Ammon's horn (tissue), 1 donor: Measurements from ENCODE around the gene RPS6KA2.
A peak's percentile ranks its signal among the peaks of the same experiment; 100 is the strongest.
"Not testable (repeated sequence)": the region's sequence is repeated elsewhere in the genome, so short reads cannot be mapped to it uniquely, and the experiment has no call there.

Source experiments
- DNase-seq: peaks from one replicate; pipeline ENCODE4 v3.0.0-alpha.2; 2016; ENCODE audit warnings: low spot score

The RPS6KA2 gene

DNA sequence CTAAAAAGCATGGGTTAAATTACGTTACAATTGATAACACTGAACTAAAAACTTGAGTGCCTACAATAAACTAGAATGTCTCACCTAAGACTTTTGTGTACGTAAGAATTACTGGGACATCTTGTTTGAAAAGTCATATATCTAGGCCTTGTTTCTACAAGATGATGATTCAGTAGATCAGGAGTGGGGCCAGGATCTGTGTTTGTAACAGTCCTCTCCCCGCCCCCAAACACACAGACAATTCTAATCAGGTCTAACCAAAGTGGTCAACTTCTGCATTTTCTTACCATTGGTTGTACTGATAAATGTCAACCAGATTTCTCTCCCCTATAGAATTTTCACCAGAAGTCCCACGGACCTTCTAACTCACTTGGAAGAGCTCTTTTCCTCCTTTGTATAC lies 97.5 kb downstream of the RPS6KA2 start:
- DNase-seq: no peak

DNA sequence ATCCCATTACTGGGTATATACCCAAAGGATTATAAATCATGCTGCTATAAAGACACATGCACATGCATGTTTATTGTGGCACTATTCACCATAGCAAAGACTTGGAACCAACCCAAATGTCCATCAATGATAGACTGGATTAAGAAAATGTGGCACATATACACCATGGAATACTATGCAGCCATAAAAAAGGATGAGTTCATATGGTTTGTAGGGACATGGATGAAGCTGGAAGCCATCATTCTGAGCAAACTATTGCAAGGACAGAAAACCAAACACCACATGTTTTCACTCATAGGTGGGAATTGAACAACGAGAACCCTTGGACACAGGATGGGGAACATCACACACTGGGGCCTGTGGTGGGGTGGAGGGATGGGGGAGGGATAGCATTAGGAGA lies 98.0 kb downstream of the RPS6KA2 start:
- DNase-seq: not testable (repeated sequence)

DNA sequence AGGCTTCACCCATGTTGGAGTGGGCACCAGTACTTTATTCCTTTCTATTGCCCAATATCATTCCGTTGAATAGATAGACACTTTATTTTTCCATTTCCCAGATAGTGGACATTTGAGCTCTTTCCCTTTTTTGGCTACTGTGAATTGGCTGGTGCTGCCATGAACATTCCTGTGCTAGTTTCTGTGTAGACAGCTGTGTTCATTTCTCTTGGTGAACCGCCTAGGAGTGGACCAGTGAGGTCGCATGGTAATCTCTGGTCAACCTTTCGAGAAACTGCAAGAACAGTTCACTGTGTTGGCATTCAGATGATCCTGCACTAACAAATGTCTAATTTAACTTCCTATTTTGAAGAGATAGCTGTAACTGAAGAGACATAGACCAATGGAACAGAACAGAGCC lies 99.2 kb downstream of the RPS6KA2 start:
- DNase-seq: no peak

DNA sequence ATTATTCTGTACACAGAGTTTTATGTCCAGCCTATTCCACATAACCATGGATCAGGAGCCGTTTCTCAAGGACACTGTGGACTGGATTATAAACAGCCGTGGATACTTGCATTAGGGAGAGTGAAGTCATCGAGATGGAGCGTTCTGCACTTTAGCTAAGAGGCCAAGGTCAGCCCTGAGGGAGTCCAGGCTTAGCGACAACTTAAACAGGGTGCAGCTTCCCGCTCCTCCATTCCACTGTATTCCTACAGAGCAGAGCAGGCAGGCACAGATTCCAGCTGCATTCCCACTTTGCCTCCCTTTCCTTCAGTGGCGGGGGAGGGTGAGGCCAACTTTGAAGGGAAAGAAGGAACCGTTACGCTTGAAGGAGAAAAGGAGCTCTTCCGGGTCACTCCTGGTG lies 100.1 kb downstream of the RPS6KA2 start:
- no peak for DNase-seq

DNA sequence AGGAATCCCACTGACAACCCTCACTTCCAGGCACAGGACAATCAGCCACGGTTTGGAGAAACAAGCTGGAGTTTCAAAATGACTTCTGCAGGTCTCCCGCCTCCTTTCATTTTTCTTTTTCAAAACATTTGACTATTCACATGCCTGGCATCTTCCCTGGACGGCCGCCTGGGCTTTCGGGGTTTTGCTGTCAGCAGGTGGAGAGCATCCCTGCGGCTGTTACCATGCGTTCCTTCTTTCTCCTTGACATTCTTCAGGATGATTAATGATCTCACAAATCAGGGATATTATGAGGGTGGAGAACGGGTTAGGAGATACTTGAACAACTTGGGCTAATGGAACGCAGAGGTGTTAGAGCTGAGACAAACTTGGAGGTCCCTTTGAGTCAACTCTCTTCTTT lies 101.5 kb downstream of the RPS6KA2 start:
- DNase-seq: no peak

DNA sequence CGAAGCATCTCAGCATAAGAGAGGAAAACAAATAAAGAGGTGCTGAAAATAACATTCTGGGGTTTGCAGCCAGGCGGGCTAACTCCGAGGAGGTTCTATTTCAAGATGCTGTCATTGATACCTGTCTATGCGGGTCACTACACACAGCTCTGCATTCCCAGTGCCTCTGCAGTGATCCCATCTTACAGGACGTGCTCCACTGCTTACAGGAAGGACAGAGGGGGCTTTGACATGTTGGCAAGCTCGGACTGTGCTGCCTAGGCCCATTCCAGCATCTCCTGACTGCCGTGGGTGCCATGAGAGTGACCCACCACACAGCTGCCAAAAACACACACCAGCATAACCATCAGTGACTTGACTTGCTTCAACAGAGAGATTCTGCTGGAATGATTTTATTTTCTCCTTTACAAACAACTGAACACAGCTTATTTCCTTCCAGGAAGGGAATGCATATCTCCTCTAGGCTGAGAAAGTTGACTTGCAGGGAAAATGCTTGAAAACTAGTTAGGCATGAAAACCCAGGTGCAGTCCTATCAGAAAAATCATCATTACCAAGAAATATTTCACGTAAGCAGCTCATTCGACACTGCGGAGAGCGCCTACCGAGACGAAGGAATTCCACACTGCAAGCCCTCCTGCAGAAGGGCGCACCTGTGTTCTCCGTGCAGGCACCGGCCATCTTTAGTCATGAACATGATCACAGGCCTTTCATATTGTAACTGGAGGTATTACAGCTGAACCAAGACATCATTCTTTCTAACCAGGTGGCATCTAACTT lies 103.1 kb downstream of the RPS6KA2 start:
- no peak for DNase-seq

DNA sequence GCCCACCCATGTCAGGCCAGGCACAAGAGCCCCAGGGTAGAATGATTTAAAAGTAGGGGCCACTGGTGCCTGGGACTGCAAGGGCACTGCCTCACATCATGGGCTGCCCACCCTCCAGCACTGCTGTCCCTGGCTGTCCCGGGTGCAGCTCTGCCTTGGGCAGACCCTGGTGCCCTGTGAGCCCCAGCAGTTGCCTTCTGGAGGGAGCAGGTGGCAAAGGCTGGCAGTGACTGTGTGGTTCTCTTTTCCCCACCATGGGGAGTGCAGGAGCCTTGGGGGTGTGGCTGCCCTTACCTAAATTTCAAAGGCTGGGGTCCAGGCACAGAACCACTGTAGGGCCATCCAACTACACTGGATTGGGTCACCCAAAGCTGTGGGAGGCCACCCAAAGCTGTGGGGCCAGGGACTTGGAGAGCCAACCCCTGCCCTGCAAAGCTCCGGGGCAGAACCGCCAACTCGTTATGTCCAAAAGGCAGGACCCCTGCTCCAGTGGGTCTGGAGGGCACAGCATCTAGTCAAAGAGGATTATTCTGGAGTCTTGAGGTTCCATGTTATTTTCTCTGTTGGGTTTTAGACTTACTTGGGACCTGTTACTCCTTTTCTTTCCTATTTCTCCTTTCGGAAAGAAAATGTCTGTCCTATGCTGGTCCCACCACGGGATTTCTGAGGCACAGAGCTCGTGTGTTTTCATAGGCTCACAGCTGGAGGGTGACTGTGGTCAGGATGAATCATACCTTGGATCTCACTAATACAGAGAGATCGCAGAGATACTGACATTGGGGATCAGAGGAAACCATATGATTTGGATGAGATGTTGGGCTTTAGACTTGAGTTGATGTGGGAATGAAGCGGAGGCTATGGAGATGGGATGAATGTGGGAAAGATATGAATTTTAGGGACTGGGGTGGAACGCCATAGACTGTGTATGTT lies 105.9 kb downstream of the RPS6KA2 start:
- no peak for DNase-seq

DNA sequence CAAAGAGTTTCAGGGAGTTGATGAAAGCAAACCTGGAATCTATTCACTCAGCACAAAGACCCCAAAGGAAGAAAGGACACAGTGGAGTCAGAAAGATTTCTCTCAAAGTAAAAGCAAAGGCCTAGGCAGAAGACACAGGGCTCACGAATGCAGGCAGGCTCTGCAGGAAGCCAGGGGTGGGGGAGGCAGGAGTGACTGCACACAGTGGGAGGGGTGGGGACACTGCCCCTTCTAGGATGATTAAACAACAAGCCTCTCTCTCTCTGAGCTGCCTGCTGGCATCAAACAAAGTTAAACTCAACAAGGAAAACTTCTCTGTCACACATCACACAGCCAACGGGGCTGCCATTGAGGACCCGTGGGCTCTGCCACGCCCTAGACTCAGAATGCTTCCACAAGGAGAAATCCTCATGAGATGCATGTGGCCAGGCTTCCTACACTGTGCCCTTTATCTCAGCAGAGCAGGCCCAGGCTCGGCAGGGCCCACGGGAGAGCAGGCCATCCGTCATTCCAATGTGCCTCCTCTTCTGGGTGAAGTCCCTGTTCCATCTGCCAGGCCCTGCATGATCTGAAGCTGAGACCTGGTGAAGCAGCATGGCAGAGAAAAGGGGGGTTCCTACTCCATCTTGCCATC lies 110.7 kb downstream of the RPS6KA2 start:
- DNase-seq: no peak

DNA sequence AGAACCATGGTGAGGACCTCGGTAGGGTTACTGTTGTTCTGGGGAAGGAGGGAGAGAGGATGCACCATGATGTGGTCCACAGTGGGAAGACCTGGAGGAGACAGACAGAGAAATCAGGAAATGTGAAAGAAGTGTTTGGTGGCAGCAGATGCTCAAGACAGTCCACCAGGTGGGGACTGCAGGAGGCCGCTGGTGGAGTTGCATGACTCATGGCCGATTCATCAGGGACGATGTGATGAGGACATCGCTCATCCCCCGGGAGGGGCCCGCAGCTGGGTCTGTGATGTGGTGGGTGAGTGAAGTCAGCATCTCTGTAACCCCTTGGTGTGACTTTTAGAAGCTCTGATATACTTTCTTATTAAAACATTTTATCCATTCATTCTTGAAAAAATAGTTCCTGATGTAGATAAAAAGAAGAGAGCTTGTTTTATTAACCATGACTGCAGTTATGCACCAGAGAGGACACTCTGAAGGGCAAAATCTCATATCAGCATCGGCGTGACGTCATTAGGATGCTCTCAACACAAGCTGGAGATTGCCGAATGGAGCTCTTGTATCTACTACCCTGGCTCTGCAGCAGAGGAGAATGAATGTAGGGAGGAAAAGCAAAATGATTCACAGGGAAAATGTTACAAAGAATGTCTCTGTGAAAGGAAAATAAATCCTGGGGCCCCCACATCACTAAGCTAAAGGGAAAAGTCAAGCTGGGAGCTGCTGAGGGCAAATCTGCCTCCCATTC lies 111.8 kb downstream of the RPS6KA2 start:
- DNase-seq: peak; percentile 24

DNA sequence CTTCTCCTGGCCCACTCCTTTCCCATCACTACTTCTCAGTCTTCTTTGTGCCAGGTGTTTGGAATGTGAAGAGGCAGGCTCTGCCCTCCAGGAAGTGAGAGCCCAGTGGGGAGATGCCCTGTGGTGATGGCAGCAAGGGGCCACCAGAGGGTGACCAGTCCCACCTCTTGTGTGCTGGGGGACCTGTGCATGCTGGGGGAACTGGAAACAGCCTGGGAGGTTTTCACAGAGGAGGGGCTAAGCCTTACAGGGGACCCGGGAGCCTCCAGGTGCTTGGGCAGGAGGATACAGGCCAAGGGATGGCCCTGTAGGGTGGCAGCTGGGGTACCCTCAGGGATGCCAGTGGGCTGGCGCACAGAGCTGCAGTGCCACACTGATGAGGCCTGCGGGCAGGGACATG lies 112.9 kb downstream of the RPS6KA2 start:
- no peak for DNase-seq

DNA sequence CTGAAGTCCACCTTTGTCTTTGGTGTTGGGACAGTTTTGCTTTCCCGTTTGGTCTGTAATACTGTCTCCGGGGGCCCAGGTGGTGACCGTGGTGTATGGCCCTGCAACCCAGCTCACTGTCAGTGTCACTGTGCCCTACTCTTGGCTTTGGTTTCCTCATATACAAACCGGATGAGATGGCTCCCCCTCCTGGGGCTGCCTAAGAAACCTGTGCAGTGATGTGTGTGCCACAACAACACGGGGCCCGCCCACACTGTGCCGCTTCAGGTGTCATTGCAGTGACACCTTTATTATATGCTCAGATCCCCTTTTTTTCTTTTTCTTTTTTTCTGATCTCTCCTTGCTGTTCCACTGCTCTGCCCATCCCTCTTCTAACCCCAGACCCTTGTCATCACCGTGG lies 114.5 kb downstream of the RPS6KA2 start:
- no peak for DNase-seq

DNA sequence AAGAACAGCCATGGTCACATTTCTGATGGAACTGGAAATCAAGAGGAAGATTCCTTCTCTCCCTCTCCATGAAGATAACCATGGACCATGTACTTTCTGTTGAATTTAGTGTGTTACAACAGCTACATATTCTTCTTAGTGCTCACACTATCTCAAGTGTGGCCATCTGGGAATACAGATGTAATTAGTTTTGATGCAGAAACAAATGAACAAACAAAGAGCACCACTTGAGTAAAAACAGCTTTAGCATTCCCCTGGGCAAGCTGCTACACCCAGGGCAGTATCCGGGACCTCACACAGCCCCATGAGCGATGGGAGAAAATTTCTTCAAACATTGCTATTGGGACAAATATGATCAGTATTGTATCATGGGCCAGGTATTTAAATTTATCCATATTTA lies 115.7 kb downstream of the RPS6KA2 start:
- DNase-seq: no peak

DNA sequence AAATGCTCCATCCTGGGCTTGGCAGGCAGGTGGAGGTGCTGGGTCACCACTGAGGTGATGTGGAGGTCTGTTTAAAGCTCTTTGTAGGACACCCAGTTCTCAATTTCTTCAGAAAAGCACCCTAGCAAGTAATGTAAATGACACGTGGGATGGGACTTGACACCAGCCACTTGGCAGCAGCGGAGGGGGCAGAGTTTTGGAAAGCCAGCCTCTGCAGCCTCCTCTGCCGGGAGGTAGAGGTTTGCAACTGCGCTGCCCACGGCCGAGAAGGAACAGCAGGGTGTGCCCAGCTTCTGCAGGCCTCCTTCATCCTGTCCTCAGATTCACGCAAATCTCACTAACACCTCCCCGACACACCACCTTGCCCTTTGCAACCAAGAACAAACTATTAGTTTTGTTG lies 117.9 kb downstream of the RPS6KA2 start:
- no peak for DNase-seq

DNA sequence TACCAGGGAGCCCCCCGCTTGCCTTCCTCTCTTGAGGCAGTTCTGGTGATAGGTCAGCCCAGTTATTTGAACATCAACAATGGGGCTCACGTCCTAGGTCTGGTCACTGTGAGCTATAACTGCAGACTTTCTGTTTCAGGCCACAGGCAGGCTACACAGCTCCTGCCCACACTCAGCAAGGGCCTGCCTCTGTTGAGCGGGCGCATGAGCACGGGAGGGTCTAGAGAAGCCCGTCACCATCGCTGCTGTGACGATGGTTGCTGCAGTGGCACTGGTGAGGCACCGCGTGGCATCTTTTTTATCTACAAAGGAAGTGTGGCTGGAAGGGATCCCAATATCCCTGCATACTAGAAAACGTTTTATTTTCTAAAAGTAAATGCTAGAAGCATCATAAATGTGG lies 118.3 kb downstream of the RPS6KA2 start:
- DNase-seq: no peak

DNA sequence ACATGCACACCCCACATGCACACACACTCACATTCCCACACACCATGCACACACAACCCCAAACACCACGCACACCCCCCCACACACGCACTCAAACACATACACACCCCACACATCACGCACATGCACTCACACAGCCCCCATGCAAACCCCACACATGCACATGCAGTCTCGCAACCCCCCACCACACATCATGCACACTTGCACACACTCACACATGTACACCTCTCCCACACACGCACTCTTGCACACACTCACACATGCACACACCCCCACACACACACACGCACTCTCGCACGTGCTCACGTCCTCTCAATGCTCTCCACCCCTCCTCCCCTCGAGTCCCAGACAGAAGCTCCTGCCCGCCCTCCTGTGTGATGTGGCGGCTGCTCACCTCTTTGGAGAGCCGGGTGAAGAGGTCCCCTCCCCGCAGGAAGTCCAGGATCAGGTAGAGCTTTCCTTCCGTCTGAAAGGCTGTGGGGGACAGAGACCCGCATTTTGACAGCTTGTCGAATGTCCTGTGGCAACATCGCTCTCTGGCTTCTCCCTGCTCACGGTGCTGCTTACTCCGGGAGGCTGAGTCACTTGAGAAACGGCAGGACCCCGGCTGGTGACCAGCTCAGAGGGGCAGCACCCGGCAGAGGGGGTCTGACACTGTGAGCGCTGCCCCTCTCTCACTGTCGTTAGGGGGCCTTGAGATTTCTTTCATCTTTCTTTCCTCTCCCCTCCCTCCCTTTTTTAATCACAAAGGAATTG lies 119.1 kb downstream of the RPS6KA2 start:
- DNase-seq: no peak

DNA sequence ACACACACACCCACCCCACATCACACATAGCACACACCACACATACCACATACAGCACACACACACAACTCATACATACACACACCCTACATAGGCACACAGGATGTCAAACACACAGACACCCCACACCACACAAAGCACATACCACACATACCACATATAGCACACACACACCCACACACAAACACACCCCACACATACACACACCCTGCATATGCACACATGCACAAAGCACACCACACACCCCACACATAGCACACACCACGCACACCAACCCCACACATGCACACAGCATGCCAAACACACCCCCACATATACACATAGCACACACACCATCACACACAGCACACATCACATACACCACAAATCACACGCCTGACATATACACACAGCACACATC lies 119.7 kb downstream of the RPS6KA2 start:
- no peak for DNase-seq

DNA sequence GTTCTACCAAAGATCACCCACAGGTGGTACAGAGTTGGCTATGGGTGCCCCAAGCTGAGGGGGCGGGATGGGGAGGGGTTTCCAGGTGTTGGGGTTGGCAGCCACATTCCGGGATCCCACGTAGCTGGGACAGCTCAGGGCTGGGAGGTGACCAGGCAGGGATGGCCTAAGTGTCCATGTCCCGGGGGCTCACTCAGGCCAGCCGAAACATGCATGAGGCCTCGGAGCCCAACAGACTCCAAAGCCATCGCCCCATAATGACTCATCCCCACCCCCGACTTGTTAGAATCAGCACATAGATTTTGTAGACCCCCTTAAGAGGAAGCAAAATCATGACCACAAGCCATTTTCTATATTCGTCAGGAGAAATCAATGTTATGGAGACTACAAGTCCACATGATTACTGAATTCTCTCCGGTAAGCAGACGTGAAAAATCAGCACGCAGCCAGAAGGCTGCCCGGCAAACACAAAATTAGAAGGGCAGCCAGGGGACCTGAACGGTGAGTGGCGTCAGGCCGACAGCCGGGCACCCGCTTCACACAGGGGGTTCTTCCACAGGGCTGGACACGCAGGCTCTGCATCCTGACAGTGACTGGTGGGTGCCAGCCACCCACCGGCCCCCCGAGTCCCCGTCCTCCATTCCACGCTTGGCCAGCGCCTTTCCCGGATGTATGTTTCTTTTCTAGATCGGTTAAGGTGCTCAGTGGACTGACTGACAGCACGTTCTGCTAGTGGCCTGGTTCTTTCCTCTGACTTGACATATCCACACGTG lies 121.7 kb downstream of the RPS6KA2 start:
- DNase-seq: no peak

DNA sequence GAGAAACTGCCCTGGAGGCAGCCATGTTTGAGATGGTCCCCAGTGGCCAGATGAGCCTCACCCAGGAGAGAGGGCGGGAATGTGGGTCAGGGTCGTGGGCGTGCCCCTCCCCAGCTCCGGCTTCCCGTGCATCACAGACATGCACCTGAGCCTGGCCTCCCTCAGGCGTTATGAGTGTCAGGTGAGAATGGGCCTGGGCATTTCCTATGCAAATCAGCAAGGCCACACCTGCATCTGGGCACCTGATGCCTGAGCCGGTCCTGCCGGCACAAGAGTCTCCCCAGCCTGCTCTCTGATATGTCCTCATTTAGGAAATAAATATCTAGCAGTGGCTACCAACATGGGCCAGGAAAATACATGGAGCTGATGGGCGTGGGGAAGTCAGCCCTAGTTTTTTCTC lies 123.0 kb downstream of the RPS6KA2 start:
- DNase-seq: no peak

DNA sequence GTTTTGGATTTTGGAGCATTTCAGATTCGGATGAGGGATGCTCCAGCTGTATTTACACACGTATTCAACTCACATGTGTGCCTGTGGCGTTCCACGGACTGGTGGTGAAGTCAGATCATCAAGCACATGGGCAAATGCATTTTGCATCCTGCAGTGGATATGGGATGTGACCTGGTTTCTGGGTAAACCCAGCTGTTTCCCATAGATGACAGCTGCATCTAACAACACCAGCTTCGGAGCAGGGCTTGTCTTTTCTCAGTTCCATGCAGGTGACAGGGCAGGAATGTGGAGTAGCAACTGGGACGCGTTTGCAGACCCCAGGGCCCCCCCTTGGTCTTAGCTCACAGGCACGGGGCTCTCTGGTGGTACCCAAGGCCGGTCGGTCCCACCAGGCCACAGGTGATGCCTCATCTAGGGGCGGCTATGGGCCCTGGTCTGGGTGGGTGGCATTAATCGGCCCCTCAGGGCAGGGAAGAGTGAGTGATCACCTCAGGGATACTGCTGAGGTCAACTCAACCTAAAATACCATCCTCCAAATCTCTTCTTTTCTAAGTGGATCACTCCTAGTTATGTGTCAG lies 123.8 kb downstream of the RPS6KA2 start:
- DNase-seq: no peak

DNA sequence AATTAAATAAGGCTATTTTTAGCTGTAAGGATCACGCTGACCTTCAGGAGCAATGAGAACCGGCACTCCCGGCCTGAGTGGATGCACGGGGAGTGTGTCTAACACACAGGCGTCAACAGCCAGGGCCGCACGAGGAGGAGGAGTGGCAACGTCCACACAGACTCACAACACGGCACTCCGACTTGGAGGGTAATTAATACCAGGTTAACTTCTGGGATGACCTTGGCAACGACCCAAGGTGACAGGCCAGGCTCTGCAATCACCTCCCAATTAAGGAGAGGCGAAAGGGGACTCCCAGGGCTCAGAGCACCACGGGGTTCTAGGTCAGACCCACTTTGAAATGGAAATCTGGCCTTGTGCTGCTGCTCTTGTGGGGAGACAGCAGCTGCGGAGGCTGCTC lies 124.6 kb downstream of the RPS6KA2 start:
- no peak for DNase-seq
